HEK293 (cell line): ENCODE measurements around the gene BBX.

Experiments used
- ATF2 ChIP-seq: fragments of 450-650 bp; formaldehyde crosslinking; IDR thresholded peaks from 2 replicates; pipeline ENCODE4 v1.5.1; 2016; ENCODE audit warnings: missing biosample characterization, missing genetic modification characterization, low read depth
- CTCF ChIP-seq: fragments of 450-650 bp; formaldehyde crosslinking; IDR thresholded peaks from 2 replicates; pipeline ENCODE4 v1.5.1; 2016; ENCODE audit warnings: missing biosample characterization, missing genetic modification characterization
- KLF16 ChIP-seq: fragments of 450-650 bp; formaldehyde crosslinking; IDR thresholded peaks from 2 replicates; pipeline ENCODE4 v1.5.1; 2017; ENCODE audit warnings: missing biosample characterization, missing genetic modification characterization
- MZF1 ChIP-seq: fragments of 450-650 bp; formaldehyde crosslinking; IDR thresholded peaks from 2 replicates; pipeline ENCODE4 v1.5.1; 2017; ENCODE audit warnings: missing biosample characterization, missing genetic modification characterization, borderline replicate concordance
- PRDM6 ChIP-seq: fragments of 450-650 bp; formaldehyde crosslinking; IDR thresholded peaks from 2 replicates; pipeline ENCODE4 v1.5.1; 2017; ENCODE audit warnings: missing biosample characterization, missing genetic modification characterization
- ZFP37 ChIP-seq: fragments of 450-650 bp; formaldehyde crosslinking; IDR thresholded peaks from 2 replicates; pipeline ENCODE4 v1.5.1; 2016; ENCODE audit warnings: missing biosample characterization, missing genetic modification characterization
- ZNF146 ChIP-seq: fragments of 450-650 bp; formaldehyde crosslinking; IDR thresholded peaks from 2 replicates; pipeline ENCODE4 v1.5.1; 2016; ENCODE audit warnings: missing biosample characterization, missing genetic modification characterization
- ZNF239 ChIP-seq: fragments of 450-650 bp; formaldehyde crosslinking; IDR thresholded peaks from 2 replicates; pipeline ENCODE4 v1.5.1; 2016; ENCODE audit warnings: missing biosample characterization, missing genetic modification characterization
- ZNF24 ChIP-seq: fragments of 450-650 bp; formaldehyde crosslinking; IDR thresholded peaks from 2 replicates; pipeline ENCODE4 v1.5.1; 2016; ENCODE audit warnings: missing biosample characterization, missing genetic modification characterization
- ZNF248 ChIP-seq: fragments of 450-650 bp; formaldehyde crosslinking; IDR thresholded peaks from 2 replicates; pipeline ENCODE4 v1.5.1; 2017; ENCODE audit warnings: missing biosample characterization, missing genetic modification characterization
- ZNF274 ChIP-seq, 2 experiments: fragments of 200-500 bp in 1 of 2; fragments of 450-650 bp in 1 of 2; sonication (Bioruptor generic) in 1 of 2; formaldehyde crosslinking in 1 of 2; IDR thresholded peaks; 2 replicates each; pipeline versions ENCODE4 v1.5.1 to v1.6.1; 2014 to 2016; ENCODE audit warnings: borderline replicate concordance in 1 of 2, inconsistent platforms in 1 of 2, low read length in 1 of 2, missing biosample characterization in 1 of 2, missing genetic modification characterization in 1 of 2
- ZNF510 ChIP-seq: fragments of 450-650 bp; formaldehyde crosslinking; IDR thresholded peaks from 2 replicates; pipeline ENCODE4 v1.5.1; 2018; ENCODE audit warnings: mild to moderate bottlenecking, missing genetic modification characterization, missing biosample characterization; ENCODE audit not compliant: insufficient replicate concordance
- ZNF660 ChIP-seq: fragments of 450-650 bp; IDR thresholded peaks from 2 replicates; pipeline ENCODE4 v1.5.1; 2018; ENCODE audit warnings: missing biosample characterization, mild to moderate bottlenecking, missing genetic modification characterization
- ZSCAN23 ChIP-seq: fragments of 450-650 bp; formaldehyde crosslinking; IDR thresholded peaks from 2 replicates; pipeline ENCODE4 v1.5.1; 2016; ENCODE audit warnings: missing biosample characterization, missing genetic modification characterization

- TF ChIP-seq CTCF (tag by site-specific recombination) (0 out of 2 replicates have a peak, but pooled peaks have one; percentile 8), ZSCAN23 (tag by site-specific recombination) (no peak), ZNF239 (tag by site-specific recombination) (no peak), ATF2 (tag by site-specific recombination) (no peak), ZNF24 (tag by site-specific recombination) (no peak), ZNF146 (tag by site-specific recombination) (no peak), KLF16 (no peak), ZNF510 (no peak), MZF1 (no peak), ZFP37 (tag by site-specific recombination) (no peak), ZNF248 (tag by site-specific recombination) (no peak), ZNF274 (IDR thresholded peaks at IDR 0.05; ENCODE audit: low read length) (no peak), ZNF274 (tag by site-specific recombination; IDR thresholded peaks at IDR 0.05; ENCODE audit: borderline replicate concordance) (no peak), ZNF660 (no peak), PRDM6 (tag by site-specific recombination) (no peak)
Observed at GRCh38 chr3:107740992-107741896, 218.5 kb downstream of the BBX start.
